ENCODE data around the gene ATP6V0E1.

GRCh38 chr5:173001229-173001841, 17.8 kb downstream of the ATP6V0E1 start:
- TF ChIP-seq, protein P1, sequence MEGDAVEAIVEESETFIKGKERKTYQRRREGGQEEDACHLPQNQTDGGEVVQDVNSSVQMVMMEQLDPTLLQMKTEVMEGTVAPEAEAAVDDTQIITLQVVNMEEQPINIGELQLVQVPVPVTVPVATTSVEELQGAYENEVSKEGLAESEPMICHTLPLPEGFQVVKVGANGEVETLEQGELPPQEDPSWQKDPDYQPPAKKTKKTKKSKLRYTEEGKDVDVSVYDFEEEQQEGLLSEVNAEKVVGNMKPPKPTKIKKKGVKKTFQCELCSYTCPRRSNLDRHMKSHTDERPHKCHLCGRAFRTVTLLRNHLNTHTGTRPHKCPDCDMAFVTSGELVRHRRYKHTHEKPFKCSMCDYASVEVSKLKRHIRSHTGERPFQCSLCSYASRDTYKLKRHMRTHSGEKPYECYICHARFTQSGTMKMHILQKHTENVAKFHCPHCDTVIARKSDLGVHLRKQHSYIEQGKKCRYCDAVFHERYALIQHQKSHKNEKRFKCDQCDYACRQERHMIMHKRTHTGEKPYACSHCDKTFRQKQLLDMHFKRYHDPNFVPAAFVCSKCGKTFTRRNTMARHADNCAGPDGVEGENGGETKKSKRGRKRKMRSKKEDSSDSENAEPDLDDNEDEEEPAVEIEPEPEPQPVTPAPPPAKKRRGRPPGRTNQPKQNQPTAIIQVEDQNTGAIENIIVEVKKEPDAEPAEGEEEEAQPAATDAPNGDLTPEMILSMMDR (IDR thresholded peaks at IDR 0.05), result no peak
- no peak for TF ChIP-seq POLR2A (IDR thresholded peaks at IDR 0.05)

Measured in Peyer's patch (tissue), 4 donors.